Adrenal gland (tissue), 5 donors: ENCODE results near the gene PTH1R.

ENCODE experiments used
- POLR2A ChIP-seq, 2 donors: fragments of 450-650 bp; IDR thresholded peaks; one replicate each; pipeline ENCODE4 v1.6.1; 2017; ENCODE audit warnings: antibody characterized with exemption in 2 of 2, mild to moderate bottlenecking in 2 of 2, moderate library complexity in 1 of 2
- TF ChIP-seq, protein P1 (sequence below), 6 experiments: fragments of 450-650 bp in 4 of 6; fragments of 200-600 bp in 2 of 6; sonication (generic) in 1 of 6; IDR thresholded peaks; 1 replicate in 5 of 6; 2 replicates in 1 of 6; pipeline versions ENCODE4 v1.5.1 to v1.8.0; 2016 to 2021; ENCODE audit warnings: antibody characterized with exemption in 6 of 6, mild to moderate bottlenecking in 2 of 6, moderate library complexity in 1 of 6
- donor health status: DM: no; HTN: no; CAD: no.

DNA sequence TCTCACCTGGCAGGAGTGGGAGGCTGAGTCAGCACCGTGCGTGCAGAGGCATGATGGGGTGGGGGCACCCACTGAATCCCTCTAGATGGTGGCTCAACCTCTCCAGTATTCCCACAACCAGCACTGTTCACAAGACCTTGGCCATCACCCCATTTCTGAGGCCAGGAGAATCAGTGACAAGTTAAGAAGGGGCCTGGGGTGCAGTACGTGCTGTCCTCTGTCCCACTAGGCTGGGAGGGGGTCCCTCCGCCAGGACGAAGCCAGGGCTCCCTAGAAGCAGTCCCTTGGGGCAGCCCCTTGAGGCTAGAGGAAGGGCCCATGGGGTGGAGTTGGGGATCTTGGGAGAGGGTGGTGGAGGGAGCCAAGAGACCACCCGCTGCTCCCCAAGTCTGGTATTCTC is 19.1 kb upstream of the PTH1R start:
- TF ChIP-seq, protein P1, sequence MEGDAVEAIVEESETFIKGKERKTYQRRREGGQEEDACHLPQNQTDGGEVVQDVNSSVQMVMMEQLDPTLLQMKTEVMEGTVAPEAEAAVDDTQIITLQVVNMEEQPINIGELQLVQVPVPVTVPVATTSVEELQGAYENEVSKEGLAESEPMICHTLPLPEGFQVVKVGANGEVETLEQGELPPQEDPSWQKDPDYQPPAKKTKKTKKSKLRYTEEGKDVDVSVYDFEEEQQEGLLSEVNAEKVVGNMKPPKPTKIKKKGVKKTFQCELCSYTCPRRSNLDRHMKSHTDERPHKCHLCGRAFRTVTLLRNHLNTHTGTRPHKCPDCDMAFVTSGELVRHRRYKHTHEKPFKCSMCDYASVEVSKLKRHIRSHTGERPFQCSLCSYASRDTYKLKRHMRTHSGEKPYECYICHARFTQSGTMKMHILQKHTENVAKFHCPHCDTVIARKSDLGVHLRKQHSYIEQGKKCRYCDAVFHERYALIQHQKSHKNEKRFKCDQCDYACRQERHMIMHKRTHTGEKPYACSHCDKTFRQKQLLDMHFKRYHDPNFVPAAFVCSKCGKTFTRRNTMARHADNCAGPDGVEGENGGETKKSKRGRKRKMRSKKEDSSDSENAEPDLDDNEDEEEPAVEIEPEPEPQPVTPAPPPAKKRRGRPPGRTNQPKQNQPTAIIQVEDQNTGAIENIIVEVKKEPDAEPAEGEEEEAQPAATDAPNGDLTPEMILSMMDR (IDR thresholded peaks at IDR 0.05), result no peak
- TF ChIP-seq POLR2A (IDR thresholded peaks at IDR 0.05), result no peak
